Limb (tissue), 2 donors: ENCODE measurements around the gene TBCD.
A peak's percentile ranks its signal among the peaks of the same experiment; 100 is the strongest.
"Not testable (repeated sequence)": the region's sequence is repeated elsewhere in the genome, so short reads cannot be mapped to it uniquely, and the experiment has no call there.

ENCODE experiments used
- DNase-seq, 2 donors: peaks; one replicate each; pipeline ENCODE4 v3.0.0-alpha.2; 2016; ENCODE audit errors: extremely low spot score in 2 of 2

Gene TBCD

GRCh38 chr17:82729479-82730260 is 22.2 kb upstream of the TBCD start:
- DNase-seq: no peak

DNA sequence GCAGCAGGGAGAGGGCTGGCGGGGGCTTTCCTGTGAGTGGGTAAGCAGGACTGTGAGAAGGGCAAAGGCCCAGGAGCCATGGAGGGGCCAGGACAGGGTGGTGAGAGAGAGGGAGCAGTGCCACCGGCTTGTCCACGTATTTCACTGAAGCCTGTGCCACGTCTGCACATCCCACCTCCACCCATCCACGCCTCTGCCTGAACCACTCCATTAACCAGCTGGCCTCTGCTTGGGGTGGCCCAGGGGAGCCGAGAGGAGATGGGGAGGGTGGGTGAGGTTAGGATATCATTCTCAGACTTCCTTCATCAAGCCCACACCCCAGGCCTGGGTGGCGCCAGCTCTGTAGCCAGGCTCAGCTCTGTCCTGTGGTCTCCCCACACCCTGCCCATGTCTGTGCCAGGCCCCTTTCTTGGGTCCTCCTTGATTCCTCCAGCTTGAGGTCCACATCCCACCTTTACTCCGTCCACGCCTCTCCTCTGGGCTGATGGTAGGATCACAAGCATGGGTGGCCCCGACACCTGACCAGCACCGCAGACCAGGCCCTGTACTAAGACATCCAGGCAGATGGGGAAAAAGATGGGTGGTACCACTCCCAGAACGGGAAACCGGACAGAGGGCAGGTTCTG is 19.6 kb upstream of the TBCD start:
- no peak for DNase-seq

DNA sequence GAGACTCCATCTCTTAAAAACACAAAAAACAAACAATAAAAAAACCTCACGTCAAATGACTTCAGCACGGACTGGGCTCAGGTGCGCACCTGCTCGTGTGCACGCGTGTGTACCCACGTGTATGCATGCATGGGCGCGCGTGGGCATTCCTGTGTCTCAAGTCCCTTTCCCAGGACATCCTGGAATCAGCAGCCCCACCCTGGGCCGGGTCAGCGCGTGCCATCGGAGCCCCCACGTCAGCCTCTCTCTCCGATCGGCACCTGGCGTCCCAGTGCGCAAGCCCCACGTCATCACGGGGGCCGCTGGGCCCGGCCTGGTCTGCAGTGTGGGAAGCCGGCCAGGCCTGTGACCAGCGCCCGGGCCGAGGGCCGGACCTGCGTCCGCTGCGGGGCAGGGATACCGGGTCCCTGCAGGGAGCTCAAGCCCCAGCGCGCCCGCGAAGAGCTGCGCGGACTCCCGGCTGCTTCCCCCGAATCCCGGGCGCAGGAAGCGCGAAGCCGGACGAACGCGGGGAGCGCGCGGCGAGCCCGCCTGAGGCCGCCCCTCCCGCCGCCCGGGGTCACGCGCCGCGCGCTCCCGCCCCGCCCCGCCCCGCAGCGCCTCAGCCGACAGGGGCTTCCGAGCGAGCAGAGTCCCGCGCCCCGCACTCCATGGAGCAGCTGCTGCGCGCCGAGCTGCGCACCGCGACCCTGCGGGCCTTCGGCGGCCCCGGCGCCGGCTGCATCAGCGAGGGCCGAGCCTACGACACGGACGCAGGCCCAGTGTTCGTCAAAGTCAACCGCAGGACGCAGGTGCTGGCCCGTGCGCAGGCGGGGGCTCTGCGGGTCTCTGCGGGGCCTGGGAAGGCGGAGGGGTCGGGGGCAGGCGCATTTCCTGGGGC is 16.6 kb upstream of the TBCD start, which contains the start of gene FN3K:
FN3K (plus strand) TSS at position 629 of the 880 bp plus-strand sequence; CDS start at position 651, 22 bp downstream.
- peak; percentile 32 to 87 for DNase-seq

- no peak for DNase-seq
Measured at GRCh38 chr17:82736511-82737185, 15.2 kb upstream of the TBCD start.

- no peak for DNase-seq
Measured at GRCh38 chr17:82737967-82738877, 13.6 kb upstream of the TBCD start.

GRCh38 chr17:82740906-82741759 is 10.7 kb upstream of the TBCD start:
- no peak for DNase-seq

DNA sequence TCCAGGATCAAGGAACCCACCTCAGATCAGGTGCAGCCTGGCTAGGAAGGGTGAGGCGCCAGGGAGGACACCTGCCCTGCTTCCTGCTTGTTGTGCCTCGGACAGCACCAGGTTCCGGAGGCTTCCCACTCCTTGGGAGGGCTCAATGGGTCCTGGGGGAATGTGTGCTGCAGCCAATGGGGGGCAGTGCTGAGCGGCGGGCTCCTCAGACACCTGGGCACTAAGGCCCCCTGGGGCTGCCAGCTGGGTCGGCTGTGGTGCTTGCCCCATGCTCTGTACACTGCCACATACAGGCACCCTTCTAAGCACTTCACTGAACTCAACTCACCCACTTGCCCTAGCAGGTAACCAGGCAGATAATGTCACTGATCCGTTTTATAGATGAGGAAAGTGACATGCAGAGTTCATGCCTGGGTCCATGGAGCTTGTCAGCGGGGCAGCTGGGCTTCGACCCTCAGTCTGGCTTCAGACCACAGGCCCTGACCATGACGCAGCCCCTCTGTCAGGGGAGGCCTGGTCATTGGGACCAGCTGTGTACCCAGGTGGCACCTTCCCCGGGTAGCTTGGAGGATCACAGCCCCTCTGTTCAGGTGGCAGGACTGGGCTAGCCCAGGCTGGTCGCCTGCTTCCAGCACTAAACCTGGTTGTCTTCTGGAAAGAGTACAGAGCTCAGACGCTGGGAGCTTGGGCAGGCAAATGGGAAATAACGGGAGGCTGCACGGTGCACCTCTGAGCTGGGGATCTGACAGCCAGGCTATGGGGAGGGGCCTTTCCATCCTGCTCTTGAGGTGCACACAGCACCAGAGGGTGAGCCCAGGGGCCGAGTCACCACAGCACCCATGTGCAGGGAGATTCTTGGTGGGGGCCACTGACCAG is 8.3 kb upstream of the TBCD start:
- DNase-seq: no peak

DNA sequence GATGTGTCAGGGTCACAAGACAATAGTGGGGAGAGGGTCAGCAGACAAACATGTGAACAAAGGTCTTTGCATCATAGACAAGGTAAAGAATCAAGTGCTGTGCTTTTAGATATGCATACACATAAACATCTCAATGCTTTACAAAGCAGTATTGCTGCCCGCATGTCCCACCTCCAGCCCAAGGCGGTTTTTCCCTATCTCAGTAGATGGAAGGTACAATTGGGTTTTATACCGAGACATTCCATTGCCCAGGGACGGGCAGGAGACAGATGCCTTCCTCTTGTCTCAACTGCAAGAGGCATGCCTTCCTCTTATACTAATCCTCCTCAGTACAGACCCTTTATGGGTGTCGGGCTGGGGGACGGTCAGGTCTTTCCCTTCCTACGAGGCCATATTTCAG is 7.1 kb upstream of the TBCD start:
- not testable (repeated sequence) for DNase-seq

- DNase-seq: no peak
Measured at GRCh38 chr17:82745524-82745923, 6.3 kb upstream of the TBCD start.

DNA sequence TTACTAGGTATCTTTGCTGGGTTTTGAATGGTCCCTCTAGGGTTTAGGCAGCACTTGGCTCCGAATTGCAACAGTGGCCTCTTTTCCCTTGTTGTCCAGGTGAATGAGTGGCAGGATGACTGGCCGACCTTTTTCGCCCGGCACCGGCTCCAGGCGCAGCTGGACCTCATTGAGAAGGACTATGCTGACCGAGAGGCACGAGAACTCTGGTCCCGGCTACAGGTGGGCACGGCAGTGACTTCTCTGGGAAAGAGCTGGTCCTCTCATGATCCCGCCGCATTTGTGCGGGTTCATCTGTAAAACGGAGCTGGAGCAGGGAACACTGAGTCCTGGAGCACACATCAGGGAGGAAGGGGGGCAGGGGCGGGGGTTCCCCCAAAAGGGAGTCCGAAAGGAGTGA is 3.1 kb upstream of the TBCD start:
- DNase-seq: no peak

GRCh38 chr17:82750241-82750908 is 1.5 kb upstream of the TBCD start:
- no peak for DNase-seq

GRCh38 chr17:82751171-82751570 is 694 bp upstream of the TBCD start:
- DNase-seq: no peak

DNA sequence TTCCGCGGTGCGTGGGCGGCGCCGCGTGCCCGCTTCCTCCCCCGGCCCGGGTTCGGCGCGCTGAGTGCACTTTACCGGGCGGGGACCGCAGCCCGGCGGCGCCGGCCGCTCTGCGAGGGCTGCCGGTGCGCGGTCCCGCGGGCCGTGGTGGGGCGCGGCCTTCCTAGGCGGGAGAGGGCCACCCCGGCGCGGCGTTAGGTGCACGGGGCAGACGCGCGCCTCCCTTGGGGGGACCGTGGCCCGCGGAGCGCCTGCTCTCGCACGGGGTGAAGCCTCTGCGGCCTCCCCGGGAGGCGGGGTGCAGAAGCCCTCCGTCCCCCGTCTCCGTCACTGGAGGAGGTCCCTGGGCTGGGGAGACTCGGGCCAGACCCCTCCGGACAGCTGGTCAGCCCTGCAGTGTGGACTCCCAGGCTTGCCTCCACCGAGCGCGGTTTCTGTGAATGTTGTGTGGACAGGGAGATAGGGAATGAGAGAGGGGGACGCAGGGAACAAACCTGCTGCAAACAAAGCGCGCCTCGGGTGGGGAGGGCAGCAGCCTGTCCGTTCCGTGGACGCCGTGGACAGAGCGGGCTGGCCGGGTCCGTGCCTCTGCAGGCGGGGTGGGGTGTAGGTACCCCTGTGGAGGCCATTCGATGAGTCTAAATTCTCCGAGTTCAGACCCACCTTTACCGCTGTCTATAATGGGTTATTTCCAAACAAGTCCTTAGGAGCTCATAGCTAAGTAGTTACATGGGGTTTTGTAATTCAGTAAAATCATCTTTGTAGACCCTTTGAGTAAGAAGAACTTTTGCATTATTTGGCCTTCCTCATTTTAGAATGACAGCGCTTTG is 721 bp downstream of the TBCD start:
- peak in 1 of 2 donors; percentile 60 for DNase-seq

DNA sequence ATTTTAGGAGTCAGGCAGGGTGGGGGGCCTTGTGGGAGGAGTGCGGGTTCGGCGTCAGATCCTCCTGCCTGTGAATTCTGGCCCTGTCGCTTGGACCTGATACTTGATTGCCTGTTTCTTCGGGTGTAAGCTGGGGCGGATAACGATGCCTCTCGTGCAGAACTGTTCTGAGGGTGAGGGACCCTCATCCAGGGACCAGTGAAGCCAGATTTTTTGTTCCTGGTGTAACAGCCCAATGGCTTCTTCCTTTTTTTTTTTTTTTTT is 1.3 kb downstream of the TBCD start:
- DNase-seq: no peak

DNA sequence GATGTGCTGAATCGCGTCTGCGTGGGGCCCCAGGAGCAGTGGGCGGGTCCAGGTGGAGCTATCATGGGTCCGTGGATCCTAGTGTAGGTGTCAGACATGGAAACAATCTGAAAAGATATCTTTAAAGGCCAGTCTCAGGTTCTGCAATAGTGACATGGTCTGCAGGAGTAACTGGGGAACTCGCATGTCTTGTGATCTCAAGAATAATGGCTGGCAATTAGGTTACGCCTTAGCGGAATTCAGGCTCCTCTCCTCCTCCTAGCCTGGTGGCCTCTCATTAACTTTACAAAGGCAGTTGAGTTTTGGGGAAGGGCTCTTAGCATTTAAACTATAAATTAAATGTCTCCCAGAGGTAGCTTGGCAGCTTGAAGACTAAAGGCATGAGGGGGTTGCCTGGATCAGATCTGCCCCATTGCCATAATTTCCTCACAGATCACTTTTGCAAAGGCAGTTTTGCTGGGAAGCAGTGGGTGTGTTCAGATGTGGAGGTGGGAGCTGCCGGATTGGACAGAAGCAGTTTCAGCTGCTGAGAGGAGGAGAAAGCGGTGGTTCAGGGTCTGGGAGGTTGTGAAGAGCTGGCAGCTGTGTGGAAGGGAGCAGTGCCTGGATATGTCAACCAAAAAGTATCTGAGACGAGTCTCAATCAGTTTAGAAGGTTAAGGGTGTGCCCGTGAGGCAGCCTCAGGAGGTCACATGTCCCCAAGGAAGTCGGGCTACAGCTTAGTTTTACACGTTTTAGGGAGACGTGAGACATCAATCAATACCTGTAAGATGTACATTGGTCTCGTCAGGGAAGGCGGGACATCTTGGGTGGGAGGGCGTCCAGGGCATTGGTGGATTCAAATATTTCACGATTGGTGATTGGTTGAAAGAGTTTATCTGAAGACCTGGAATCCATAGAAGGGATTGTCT is 2.7 kb downstream of the TBCD start:
- no peak for DNase-seq

DNA sequence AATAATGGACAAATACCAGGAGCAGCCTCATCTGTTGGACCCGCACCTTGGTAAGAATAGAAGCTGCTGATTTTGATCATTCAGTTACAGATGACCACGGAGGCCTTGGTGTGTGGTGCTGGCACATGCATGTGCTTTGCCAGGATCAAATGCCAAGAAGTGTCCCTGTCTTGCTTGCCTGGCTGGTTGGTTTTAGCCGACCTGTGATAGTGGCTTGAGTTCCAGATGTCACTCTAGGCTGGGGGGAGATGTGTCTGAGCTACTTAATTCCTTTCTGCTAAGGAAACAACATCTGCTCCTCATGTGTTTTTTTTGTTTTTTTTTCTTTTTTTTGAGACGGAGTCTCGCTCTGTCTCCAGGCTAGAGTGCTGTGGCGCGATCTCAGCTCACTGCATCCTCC is 4.3 kb downstream of the TBCD start:
- no peak for DNase-seq
